HG02642 (cell line): ENCODE results near the gene SCN3B.
A peak's percentile ranks its signal among the peaks of the same experiment; 100 is the strongest.
"Not testable (repeated sequence)": the region's sequence is repeated elsewhere in the genome, so short reads cannot be mapped to it uniquely, and the experiment has no call there.

Experiments used
- ATAC-seq: cut with Tn5 transposase; IDR thresholded peaks from one replicate; pipeline ENCODE4 v1.9.1; 2021; ENCODE audit warnings: mild to moderate bottlenecking; ENCODE audit not compliant: unreplicated experiment, poor library complexity

The SCN3B gene

DNA sequence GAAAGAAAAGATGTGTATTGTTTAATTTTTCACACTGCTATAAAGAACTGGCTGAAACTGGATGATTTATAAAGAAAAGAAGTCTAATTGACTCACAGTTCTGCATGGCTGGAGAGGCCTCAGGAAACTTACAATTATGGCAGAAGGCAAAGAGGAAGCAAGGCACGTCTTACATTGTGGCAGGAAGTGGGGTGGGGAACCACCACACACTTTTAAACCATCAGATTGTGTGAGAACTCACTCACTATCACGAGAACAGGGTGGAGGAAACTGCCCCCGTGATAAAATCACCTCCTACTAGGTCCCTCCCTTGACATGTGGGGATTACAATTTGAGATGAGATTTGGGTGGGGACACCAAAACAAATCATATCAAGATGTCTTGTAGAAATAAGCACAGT is 5.5 kb upstream of the SCN3B start:
- not testable (repeated sequence) for ATAC-seq

DNA sequence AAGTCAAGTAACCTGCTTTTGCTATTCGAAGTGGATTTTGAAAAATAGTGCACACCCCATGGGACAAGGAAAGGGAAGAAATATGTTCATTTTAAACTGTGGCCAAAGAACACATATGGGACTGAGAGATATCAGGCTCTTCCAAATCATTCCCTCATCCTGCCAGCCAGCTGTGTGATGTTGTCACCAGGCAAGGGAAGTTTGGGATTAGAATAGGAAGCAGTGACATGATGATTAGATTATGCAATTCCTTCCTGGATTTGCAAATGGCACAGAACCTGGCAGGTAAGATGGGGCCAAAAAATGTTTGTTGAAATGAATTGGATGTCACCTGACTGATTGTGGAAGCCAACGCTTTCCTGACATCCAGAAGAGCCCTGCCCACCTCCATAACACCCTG is 4.9 kb upstream of the SCN3B start:
- ATAC-seq = no peak

DNA sequence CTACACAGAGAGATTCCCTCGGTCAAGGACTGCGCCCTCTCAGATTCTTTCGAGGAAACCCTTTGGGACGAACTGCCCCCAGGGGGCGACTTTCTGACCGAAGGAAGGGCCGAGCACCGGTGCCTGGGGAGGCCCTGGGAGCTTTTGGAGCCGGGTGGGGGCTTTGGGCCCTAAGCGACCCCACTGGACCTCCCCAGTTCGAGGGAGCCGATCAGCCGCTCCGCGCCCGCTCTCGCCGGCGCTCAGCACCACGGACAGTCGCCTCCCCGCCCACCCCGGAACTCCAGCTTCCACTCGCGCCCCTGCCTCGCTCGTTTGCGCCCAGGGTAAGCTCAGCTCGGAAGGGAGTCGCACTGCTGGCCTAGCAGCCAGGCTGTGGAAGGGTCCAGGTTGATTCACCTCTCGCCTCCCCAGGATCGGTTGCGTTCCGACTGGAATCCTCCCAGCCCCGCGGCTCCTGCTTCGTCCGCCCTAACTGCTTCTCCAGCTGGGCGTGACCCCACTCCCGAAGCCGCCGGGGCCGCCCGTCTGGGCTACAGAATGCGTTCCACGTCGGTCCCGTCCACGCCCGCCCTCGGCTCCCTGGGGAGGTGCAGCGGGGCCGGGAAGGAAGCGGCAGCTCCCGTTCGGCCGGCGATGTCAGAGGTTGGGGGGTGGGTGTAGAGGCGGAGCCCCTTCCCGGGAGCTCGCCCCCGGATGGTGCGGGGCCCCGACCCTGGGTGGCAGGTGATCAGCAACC is 428 bp downstream of the SCN3B start:
- no peak for ATAC-seq

- no peak for ATAC-seq
These were observed 969 bp downstream of the SCN3B start for GRCh38 chr11:123653483-123653826.

- no peak for ATAC-seq
These were observed 1.8 kb downstream of the SCN3B start for GRCh38 chr11:123652599-123652998.

DNA sequence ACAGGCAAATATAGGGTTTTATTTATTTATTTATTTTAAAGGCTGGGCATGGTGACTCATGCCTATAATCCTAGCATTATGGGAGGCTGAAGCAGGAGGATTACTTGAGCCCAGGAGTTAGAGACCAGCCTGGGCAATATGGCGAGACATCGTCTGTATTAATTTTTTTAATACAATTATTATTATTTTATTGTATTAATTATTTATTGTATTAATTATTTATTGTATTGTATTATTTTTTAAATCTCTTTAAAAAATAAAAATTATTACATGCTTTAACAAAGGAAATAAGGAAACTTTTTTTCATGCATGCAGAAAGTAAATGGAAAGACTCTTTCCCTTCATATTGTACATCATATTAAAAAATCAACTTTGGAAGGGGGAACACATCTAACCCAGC is 3.5 kb downstream of the SCN3B start:
- ATAC-seq = no peak

GRCh38 chr11:123645286-123645975 is 9.0 kb downstream of the SCN3B start:
- no peak for ATAC-seq

- ATAC-seq = no peak
These were observed 12.0 kb downstream of the SCN3B start for GRCh38 chr11:123642435-123642834.

GRCh38 chr11:123641495-123641840 is 13.0 kb downstream of the SCN3B start:
- ATAC-seq = no peak

- ATAC-seq = peak; percentile 71
These were observed 13.5 kb downstream of the SCN3B start for GRCh38 chr11:123640677-123641494.

- no peak for ATAC-seq
These were observed 14.4 kb downstream of the SCN3B start for GRCh38 chr11:123640029-123640428.

- ATAC-seq = no peak
These were observed 24.3 kb downstream of the SCN3B start for GRCh38 chr11:123630126-123630608.

DNA sequence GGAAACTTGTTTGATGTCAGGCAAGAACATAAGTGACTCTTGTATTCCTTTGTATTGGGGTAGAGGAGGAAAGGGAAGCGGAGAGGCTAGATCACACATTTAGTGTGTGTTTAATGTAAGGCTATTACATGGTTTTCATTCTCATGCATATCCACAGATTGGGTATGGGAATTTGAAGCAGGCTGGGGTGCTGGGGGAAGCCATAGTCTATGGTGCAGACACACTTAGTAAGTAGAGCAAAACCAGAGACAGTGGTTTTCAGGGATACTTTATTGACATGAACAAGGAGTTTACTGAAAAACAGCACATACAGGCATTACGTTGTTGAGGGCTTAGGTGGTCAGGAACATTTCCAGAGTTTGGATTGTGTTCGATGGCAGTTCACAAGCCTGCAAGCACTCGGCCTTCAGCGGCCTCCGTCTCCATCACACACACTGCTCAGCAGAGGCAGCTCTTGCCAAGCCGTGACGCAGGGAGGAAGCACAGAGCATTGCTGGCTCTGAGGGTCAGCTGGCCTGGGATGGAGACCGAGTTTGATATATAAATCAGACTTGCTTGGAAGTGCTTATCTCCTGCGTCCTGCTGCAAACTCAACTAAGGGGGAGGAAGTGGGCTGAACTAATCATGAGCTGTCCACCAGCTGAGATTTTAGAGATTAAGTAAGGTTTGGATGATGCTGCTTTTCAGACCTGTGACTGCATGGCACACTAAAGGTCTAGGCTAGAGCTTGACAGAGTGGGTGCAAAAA is 25.3 kb downstream of the SCN3B start:
- ATAC-seq = no peak

GRCh38 chr11:123624974-123625373 is 29.4 kb downstream of the SCN3B start:
- ATAC-seq = no peak

- no peak for ATAC-seq
These were observed 31.8 kb downstream of the SCN3B start for GRCh38 chr11:123622576-123622975.

DNA sequence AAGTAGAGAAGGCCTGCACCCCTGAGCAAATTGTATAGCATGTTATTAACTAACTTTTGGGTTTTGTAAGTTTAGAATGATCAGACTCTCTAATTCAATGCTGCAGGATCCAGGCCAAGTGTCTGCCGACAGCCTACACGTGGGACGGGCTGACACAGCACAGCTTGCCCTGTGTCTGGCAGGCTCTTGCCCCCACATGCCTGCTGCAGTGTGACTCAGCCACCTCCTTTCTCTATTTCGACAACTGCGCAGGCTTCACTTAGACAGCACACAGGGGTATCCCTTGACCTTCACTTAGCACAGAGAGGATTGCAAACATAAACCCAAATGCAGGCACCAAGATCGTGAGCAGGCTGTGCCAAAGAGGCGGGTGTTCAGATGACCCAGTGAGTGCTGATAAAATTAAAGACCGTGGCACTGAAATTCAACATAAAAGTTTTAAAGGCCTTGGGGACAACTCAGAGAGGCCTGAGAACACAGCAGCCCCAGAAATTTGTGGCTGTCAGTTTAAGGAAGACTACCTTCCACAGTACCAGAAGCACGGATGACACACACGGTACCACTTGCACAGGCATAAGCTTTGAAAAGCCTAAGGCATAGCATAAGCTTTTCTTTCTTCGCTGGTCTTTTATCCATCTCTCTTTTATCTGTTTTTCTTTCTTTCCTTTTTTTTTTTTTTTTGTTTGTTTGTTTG is 37.8 kb downstream of the SCN3B start:
- no peak for ATAC-seq

DNA sequence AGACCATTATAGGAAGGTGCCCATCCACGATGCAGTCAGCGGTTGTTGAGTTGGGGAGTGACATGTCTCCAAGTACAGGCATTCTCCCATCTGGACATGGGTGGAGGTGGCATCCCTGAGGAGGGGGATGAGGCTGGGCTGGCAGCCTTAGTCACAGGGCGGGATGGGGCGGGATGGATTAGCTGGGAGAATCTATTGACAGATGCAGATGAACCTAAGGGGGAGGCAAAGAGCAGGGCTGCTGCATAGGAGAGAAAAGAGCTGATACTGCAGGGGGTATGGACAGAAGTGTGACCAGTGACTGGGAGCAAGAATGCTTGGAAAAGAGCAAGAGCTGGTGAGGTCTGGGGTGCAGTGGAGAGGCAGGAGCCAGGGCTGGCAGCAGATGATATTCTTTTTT is 42.7 kb downstream of the SCN3B start:
- ATAC-seq = no peak

- no peak for ATAC-seq
These were observed 45.5 kb downstream of the SCN3B start for GRCh38 chr11:123608945-123609344.

GRCh38 chr11:123608371-123608770 is 46.1 kb downstream of the SCN3B start:
- no peak for ATAC-seq

DNA sequence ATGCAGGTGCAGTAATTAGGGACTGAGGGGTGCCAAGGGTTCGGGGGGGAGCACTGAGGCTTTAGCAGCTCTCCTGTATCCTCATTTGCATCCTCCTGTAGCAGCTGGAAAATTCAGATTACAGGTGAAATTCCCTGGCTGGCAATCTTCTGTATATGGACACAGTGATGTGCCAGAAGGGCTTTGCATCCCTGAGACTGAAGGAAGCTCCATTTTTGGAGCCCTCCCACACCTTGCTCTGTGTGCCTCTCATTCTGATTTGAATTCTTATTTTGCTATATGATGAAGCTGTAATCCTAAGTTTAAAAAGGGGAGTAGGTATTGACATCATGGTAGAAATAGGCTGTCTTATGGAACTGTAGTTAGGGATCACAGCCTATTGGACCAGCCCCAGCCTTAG is 46.6 kb downstream of the SCN3B start:
- ATAC-seq = no peak
